GDM1 (cell line): ENCODE results near the gene HILPDA.
"Not testable (repeated sequence)": the region's sequence is repeated elsewhere in the genome, so short reads cannot be mapped to it uniquely, and the experiment has no call there.

Experiments used
- DNase-seq: peaks from one replicate; lab custom pipeline; 2025; lab: John Stamatoyannopoulos, UW

Gene HILPDA

DNA sequence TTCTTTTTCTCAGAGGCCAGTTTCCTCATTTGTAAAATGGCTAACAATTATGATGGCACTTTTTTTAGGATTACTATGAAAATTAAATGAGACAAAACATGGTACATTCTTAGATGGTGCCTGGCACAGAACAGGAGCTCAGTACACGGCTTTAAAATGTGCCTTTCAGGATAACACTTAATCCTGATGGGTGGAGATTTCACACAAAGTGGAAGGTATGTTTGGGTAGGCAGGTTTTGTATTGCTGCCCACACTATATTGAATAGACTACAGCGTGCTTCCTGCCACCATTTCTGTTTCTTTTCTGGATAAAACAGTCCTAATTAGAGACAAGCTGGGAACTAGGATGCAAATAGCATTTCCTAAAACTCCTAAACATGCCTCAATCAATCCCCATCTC is 23.9 kb upstream of the HILPDA start:
- no peak for DNase-seq

DNA sequence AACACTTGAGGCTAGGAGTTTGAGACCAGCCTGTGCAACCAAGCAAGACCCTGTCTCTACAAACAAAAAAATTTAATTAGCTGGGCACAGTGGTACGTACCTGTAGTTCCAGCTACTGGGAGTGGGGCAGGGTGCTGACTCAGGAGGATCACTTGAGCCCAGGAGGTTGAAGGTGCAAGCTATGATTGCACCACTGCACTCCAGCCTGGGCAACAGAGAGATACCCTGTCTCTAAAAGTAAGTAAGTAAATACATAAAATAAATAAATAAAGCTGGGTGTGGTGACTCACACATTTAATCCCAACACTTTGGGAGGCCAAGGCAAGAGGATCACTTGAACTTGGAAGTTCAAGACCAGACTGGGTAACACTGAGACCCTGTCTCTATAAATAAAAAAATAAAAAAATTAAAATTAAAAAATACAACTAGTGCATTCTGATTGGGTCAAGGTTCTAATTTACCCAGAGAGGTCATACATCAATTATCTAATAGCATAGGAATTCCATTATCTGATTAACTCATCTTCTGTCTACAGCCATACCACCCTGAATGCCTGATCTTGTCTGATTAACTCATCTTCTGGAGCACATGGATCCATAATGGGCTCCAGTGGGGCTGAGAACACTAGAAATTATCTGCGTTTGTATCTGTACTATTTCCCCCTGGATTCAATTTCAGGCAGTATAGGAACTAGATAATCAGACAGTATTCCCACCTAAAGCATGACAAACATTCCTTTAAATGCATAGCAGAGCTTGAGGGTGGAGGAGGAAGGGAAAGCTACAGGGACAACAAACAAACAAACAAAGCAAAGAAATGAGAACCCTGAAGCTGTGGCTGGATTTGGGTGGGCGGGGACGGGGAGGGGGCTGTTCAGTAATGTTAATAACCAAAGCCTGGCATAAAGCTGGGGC is 21.0 kb upstream of the HILPDA start:
- no peak for DNase-seq

- no peak for DNase-seq
Measured at GRCh38 chr7:128435327-128435686, 20.4 kb upstream of the HILPDA start.

DNA sequence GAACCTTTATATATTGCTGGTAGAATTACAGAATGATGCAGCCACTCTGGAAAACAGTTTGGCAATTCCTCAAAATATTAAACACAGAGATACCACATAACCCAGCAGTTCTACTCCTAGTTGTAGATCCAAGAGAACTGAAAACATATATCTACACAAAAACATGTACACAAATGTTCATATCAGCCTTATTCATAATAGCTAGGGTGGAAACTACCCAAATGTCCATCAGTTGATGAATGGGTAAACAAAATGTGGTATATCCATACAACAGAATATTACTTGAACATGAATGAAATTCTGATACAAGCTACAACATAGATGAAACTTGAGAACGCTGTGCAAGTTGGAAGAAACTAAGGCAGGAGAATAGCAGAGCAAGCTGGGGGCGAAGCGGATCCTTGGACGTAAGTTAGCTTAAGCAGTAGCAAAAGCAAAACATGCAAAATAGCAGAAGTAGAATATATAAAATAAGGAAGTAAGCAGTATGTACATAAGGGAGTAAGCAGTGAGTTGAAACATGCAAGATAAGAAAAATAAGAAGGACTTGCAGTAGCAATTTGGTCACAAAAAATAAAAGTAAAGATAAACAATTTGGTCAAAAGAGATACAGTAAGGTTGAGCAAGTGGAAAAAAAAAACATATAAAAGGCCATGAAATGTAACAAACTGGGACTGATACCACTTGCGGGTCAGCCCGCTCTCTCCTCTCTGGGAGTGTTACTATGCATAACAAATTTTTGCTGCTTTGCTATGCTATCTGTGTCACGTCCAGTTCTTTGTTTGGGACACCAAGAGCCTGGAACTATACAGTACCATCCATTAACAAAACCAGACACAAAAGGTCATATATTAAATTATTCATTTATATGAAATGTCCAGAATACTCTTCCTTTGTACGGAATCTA is 18.0 kb upstream of the HILPDA start:
- peak; percentile 3 for DNase-seq

DNA sequence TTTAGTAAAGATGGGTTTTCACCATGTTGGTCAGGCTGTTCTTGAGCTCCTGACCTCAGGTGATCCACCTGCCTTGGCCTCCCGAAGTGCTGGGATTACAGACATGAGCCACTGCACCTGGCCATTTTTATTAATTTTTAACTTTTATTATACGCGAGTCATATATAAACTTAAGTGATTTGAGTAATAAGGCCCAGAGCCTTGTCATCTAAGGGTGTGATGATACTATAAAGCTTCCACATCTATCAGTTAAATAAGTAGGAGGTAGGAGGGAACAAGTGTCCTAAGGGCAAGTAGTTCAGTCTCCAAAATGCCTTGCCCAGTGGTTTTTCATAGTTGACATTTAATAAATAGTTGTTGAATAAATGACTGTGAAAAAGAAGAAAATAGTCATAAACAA is 13.3 kb upstream of the HILPDA start:
- DNase-seq: no peak

DNA sequence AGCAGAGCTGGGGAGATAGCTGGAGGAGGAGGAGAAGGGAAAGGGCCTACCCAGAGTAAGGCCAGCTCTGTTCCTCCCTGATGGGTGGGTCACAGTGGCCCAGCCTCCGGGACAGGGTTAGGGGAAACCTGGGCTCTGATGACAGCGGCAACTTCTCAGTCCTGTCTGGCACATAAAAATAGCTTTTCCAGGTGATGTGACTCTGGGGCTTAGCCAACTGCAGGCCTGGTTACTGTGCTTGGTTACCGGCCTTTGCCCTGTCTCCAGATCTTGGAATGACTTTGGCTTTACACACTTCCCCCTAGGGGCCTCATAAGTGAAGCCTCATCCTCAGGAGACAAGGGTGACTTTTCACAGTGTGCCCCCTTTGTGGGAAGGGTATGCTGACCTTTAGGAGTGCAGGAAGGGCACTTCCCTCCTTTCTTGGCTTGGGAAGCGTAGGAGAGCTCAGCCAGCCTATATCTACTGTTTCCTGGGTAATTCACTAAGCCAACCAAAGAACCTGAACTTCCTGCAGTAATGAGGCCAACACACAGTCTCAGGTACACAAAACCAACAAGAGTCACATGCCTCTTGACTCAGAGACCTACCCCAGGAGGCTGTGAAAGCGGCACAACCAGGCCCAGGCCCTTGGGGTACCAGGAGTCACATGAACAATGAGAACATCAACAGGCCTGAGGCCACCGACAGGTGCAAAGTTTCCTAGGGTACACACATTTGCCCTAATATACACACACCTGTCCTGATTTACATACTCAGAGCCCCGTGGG is 11.7 kb upstream of the HILPDA start:
- no peak for DNase-seq

- DNase-seq: no peak
Measured at GRCh38 chr7:128446306-128446705, 9.4 kb upstream of the HILPDA start.

DNA sequence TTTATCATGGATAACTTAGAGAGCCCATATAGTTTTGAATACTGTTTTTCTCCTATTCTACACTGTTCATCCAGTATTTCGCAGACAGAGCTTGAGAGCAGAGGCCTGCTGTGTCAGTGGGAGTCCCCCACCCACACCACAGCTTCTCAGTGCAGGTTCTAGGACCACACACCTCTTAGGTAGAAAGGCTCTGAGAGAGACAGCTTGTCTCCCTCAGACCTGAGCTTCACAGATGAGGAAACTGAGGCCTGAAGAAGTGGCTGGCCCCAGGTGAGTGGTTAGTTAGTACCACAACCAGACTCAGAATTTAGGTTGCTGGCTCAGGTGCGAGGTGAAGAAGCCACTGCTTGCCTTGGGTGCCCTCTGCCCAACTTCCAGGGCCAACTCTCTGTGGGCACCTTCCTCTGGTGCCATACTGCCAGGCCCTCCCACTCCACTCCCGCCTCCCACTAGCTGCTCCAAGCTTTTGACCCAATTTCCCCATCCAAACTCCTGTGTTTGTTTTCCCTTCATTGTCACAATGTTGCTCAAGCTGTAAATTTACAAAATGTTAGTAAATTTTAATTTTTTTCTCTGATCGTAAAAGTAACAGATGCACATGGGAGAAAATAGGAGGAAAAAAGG is 7.6 kb upstream of the HILPDA start:
- no peak for DNase-seq

GRCh38 chr7:128448751-128449302 is 6.9 kb upstream of the HILPDA start:
- no peak for DNase-seq

DNA sequence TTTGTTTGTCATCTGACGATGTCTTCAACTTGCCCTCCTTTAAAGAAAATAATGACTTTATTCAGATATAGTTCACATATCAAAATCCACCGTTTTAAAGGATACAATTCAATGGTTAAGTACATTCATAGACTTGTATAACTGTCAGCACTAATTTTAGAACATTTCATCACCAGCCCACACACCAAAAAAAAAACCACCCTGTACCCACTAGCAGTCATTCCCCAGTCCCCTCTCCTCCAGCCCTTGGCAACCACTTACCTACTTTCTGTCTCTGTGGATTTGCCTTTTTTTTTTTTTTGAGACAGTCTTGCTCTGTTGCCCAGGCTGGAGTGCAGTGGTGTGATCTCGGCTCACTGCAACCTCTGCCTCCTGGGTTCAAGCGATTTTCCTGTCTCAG is 5.3 kb upstream of the HILPDA start:
- no peak for DNase-seq

DNA sequence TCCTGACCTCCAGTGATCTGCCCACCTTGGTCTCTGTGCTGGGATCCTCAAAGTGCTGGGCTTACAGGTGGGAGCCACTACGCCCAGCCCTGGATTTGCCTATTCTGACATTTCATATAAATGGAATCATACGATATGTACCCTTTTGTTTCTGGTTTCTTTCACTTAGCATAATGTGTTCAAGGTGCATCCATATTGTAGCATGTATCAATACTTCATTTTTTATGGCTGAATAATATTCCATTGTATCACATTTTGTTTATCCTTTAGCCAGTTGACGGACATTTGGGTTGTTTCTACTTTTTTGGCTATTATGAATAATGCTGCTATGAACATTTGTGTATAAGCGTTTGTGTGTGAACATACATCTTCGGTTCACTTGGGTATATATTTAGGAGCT is 4.8 kb upstream of the HILPDA start:
- no peak for DNase-seq

DNA sequence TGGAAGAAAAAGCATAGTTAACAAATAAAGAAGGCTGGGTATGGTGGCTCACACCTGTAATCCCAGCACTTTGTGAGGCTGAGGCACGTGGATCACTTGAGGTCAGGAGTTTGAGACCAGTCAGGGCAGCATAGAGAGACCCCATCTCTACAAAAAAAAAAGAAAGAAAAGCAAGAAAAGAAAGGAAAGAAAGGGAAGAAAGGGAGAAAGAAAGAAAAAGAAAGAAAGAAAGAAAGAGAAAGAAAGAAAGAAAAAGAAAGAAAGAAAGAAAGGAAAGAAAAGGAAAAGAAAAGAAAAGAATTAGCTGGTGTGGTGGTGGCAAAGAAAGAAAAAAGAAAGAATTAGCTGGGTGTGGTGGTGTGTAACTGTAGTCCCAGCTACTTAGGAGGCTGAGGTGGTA is 3.1 kb upstream of the HILPDA start:
- DNase-seq: no peak

DNA sequence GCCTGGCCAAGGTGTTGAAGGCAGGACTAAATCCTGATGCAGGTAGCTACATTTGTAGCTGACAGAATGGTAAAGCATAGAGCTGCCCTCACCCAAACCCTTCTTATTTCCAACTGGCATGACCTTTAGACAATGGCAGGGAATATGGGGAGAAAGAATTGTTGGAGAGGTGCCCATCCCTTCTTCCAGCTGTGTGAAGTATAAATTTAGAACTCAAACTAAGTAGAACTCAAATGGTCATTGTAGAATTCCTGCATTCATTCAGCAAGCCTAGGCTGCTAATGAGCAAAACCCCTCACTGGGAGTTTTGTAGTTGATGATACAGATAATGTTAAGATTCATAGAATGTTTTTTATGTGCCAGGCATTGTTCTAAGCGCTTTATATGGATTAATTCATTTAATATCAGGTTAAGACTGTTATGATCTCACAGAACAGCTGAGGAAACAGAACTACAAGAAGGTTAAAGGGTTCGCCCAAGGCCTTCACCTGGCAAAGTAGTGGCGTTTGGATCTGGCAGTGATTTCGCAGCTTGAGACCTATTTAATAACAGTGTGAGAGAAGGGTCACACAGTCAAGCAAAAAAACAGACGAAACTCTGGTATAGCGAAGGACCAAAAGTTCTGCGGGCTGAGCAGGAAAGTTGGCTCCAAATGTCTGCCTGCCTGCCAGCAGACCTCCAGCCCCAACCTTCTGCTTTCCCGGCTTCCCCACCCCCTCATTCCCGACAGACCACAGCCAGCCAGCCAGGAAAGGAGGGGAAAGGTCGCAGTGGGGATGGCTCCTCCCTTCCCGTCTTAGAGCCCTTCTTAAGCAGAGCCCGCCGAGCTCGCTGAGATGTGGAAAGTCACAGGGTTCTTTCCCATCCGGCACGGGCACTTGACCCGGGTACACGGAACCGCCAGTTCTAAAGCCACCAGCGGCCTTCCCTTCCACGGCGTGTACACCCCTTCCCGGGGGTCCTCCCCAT is 1.6 kb upstream of the HILPDA start:
- no peak for DNase-seq

DNA sequence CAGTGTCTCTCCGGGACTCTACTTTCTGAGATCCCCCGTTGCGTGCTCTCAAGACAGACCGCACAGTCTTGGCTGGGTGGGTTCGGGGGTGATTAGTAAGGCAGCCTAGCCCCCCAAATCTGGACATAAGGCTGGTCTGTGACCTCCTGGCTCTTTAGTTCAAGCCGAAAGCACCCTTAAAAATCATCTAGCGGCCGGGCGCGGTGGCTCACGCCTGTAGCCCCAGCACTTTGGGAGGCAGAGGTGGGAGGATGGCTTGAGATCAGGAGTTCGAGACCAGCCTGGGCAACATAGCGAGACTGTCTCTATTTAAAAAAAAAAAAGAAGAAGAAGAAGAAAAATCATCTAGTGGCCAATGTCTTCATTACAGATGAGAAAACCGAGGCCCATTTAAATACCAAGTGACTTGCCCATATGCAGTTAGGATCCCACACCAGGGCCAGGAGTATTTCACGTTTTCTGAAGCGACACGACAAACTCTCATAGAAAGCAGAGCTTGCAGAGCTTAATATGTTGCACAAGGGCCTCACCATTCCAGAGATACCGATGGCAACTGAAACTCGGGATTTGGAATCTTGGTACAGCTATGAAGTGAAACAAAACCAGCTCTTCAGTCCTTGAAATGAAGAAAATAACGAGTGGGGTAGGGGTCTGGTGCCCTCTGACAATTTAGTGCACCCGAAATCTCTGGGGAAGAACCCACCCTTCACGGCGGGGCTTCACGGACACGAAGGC is 703 bp upstream of the HILPDA start:
- DNase-seq: no peak

DNA sequence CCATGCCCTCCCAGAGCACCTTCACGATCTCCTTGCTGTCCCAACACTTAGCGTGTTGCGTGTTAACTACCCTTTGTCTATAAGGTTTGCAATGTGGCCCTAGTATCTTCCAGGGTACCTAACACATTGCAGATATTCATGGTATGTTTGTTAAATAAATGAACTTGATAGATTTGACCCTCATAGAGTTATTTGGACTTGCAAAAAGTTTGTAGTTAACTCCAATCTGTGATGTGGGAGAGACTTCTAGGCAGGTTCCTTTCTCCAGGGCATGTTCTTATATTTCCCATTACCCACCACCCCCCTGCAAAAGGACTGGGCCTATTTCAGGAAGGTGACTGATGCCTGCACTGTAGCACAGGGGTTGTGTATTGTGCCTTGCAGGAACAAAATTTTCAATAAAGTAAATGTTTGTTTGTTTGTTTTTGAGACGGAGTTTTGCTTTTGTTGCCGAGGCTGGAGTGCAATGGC is 612 bp downstream of the HILPDA start:
- DNase-seq: no peak

- not testable (repeated sequence) for DNase-seq
Measured at GRCh38 chr7:128457385-128457784, 1.7 kb downstream of the HILPDA start.

DNA sequence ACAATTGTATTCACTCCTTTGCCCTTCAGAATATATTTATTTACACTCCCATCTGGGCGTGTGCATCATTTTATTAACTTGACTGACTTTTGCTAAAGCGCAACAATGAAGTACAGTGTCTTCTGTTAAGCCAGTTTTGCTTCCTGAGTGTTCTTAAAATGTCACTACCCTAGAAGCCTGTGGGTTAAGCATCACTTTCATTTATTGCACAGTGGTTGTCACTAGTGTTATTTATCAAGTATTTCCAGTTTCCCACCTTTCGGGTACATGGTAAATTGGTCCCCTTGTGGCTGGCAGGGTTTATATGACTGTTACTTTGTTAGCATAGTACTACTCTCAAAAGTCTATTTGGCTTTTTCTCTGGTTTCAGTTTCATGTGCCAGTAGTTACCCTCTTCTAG is 3.3 kb downstream of the HILPDA start:
- no peak for DNase-seq

DNA sequence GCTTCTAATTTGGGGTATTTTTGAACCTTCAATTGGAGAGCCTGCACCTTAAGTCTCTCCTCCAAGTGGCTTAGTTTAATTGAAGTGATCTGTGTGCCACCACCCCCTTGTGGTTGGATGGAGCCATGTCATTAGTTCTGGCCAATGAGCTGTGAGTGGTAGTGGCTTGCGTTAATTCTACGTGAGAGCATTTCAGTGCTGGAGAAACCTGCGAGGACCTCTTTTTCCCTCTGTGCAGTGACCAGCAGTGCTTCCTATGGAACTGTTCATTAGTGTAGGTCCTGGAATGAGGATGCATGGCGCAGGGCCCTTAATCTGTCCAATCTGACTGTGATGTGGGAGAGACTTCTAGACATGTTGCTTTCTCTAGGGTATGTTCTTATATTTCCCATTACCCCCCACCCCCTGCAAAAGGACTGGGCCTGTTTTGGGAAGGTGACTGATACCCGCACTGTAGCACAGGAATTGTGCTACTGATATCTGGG is 3.8 kb downstream of the HILPDA start:
- peak; percentile 47 for DNase-seq

DNA sequence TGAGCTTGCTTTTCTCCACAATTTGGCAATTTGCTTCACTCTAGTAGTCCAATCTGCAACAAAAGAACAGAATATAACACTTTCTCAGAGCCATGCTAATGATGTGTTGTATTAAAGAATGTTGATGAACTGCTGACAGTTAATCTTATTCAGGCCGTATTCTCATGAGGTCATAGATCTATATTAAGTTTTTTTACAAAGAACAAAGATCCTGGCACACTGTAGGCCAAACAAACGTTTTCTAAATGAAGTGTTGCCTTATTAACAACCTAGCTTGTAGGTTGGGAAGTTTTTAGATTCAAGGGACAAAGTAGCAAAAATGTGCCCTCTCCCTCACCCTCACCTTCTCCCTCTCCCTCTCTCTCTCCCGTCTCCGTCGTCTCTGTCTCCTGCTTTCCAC is 6.8 kb downstream of the HILPDA start:
- no peak for DNase-seq
